Activated T-cell treated with anti-CD3 and anti-CD28 coated beads for 1 hour (primary cell): ENCODE measurements around the gene PTPRE.

Experiments used
- DNase-seq: peaks from one replicate; pipeline ENCODE4 v3.0.0-alpha.2; 2020; ENCODE audit warnings: low read depth

The PTPRE gene

DNA sequence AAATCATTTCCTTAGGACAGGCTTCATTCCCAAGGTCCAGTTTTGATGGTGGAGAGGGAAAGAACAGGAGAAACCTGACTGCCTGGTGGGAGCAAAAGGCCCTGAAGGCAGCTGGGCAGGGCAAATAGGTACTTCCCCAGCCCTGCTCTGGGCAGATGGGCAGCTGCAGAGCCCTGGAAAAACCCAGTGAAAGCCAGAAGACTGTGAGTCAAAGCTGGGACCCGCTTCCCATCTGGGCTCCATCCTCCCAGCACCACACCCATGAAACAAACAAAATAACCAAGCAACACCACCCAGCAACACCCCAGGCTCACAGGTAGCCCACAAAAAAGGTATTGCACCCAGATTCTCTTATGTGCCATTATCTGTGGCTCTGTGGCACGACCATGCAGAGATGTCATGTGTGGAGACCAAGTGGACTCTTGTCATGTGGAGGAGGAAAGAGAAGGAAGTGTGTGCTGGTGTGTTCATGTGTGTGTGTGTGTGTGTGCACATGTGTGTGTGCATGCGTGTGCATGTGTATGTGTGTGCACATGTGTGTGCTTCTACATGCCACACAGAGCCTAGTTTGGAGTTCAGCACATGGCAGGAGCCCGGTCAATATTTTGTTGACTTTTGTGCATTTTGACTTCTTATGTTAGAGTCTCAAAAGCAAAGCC is 24.0 kb upstream of the PTPRE start:
- DNase-seq, result no peak

DNA sequence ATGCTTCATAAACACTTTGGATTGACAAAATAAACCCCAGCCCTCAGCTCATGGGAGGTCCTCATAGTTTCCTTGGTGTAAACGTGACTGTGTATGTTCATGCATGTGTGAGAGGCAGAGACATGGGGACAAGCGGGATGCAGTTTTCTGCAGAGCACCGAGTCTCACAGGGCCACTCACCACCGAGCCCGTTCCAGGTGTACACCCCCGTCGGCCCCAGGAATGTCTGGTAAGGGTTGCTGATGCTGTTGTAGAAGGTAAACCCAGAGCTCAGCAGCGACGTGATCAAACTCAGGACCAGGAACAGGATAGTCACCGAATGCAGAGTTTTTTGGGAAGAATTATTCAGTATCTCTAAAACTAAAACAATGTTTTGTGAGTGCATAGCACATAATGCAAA is 23.4 kb upstream of the PTPRE start:
- no peak for DNase-seq

DNA sequence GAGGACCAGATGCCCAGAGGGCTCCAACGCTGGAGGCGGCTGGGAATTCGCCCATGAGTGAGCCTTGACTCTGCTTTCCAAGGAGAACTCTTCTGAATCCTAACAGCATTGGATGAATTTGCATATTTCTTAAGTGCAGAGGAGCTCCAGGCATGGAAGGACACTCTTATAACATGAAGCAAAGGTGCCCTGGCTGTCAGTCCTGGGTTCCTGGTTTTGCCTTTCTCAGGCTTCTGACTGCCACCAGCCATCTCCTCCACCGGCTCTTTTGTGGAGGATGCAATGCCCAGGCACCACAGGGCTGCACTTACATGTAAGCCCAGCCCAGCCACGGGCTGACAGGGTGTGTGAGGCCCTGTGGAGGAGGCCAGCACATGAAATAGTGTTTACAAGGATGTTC is 22.4 kb upstream of the PTPRE start:
- DNase-seq, result no peak

DNA sequence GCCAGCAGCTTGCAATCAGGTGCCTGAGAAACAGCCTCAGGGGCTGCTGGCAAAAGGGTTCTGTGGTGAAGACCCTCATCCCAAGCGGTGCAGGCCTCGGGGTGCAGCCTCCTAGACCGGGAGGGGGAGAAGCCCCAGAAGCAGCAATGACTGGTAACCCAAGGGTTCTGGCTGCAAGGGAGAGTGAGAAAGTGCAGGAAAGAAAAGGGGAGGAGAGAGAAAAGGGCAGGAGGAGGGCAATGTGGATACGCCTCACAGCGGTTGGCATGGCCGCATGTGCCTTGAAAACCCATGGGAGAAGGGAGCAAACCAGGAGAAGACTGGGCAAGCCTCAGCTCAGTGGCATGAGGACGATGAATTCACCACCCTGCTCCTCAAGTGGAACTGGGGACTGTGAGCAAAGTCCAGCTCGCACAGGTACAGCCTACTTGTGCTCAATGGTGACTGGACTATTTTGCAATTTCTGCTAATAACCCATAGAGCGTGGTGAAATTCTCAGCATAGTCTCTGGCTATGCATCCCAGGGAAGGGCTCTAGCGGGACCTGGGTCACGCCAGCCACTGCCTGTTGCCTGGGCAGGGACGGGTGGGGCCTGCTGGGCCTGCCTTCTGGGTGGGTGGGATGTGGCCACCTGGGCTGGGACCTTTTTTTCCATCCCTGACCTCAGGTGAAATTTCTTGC is 20.4 kb upstream of the PTPRE start:
- no peak for DNase-seq

DNA sequence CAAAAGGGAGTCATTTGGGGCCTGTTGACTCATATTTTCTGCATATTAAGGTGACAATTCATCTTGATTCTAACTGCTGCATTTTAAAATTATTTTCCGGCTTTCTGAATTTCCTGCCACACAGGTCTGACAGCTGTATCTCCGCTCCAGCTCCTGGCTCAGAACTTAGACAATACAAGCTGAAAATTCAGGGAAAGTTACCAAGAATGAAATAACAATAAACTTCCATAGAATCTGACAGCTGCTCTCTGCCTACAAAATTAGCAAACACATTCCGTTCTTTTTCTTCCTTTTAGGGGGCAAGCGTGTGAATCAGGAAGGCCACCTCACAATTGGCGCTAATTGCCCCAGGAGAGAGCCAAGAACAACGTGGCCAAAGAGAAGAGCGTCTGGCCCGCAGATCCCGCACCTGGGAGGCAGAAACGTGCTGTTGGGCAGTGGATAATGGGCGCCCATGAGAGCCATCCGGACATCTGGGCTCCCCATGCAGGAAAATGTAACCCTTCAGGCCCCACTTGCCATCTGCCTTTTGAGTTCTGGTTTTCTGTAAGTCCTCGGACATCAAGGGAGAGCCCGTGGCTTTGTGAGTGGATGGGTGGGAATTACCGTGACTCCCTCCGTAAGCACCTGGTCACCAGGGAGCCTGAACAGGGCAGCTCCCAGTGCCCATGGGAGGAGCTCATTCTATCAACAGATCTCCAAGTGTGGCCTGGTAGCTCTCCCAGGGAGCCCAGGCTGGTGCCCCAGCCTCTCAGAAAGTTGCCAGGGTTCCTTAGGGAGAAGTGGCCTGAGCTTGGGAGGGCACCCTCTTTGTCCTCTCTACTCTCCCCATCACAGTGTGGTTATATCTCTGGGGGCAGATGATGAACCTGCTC is 19.1 kb upstream of the PTPRE start:
- no peak for DNase-seq

DNA sequence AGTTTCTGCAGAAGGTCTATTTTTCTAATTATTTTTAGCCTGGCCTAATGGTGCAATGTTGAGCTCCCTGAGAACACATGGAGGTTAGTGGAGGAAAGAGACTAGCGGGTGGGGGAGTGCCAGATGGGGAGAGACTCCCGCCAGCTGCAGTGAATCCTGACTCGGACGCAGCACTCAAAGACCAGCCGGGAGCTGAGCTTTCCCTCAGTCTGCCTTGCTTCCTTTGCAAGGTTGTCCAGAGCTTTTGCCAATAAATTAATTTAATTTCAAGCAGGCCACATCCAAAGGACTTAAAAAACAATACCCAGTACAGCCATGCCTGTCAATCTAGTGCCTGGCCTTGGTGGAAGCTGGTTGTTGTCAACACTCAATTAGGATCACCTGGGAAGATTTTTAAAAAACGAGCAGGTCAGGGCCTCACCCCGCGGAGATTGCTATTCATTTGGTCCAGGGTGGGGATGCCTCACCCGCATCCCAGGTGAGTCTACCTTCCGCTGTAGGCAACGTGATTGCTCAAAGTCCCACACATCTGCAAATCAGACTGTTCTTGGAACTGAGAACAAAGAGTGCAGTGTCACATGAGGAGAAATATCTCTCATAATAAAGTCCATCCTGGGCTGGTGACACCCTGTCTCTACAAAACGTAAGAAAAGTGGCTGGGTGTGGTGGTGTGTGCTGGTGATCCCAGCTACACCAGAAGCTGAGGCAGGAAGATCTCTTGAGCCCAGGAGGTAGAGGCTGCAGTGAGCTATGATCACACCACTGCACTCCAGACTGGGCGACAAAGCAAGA is 18.2 kb upstream of the PTPRE start:
- DNase-seq, result no peak

DNA sequence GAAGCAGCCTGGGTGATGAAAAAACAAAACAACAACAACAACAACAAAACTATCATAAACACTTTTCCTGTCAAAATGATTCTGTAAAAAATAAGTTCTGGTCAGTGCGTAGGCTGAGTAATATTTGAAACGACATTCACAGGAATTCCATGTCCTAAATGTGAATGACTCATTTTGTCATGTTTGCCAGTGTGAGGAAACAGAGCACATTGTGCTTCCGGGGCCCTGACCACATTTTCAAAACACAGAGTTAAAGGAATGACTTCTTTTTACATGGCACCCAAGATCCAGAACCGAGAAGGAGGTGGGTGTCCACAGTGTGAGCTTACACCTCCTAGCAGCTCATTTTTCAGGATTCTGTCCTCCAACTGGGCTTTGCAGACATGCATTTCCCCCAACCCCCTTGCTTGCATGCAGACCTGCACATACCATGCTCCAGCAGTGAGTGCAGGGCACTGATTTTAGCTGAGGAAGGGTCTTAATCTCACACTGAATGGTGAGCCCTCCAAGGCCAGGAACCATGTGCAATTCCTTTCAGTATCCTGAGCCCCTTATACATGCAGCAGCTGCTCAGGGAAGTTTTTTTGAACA is 17.2 kb upstream of the PTPRE start:
- DNase-seq, result no peak

DNA sequence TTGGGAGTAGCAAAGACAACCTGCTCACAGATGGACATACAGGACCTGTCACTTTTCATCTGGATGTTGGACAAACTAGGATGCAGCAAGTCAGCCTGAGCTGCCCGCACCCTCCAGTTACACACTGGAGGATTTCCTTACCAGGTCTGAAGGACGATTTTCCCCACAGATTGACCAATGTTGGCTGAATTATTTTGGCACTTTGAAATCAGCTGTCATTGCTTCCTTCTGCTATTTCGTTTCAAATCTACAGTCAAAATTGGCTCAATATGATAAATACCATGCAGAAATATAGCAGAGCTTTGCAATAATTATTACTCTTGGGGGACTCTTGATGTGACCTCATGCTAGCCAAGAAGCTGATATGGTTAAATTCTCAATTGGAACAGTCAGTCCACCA is 16.7 kb upstream of the PTPRE start:
- DNase-seq, result no peak

DNA sequence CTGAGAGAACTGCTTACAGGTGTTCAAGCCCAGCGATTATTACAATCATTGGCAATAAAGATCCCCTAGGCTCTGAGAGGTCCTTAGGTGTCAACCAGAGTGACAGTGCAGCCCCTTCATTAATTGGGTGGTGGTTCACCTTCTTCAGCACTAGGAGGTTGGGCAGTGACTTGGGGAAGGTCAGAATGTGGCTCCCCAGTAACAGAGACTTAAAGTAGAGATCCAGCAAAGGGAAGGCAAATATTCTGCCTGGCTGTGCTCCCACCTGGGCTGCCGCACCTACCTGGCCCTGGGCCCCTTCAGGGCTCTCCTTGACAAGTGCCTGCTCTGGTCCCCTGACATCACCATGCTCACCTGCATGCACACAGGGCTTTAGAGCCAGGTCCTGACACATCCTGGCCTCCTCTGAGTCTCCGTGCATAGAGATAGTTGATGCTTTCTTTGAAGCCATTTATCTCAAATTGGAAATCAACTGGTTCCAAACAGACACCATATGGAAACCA is 16.0 kb upstream of the PTPRE start:
- DNase-seq, result no peak

DNA sequence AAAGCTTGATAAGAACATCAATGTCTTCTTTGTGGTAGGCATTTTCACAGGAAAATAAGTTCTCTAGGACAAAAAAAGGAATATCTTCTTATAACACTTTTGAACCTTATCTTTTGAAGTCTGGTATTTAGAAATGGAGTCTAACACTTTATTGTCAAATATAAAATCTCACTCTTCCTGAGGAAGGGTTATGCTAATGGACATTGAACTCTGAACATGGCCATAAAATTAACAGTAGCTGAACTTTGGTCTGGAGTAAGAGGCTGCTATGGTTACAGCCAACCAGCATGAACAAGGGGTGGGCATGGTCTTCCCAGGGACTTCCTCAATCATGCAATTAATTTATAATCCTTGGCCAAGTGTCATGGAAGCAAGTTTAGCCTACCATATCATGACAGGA is 14.2 kb upstream of the PTPRE start, which contains the start of gene CLRN3:
TSS of gene CLRN3 (minus strand) at position 199 of the 400 bp plus-strand sequence. CDS start at position 42, 157 bp downstream.
- DNase-seq, result no peak

DNA sequence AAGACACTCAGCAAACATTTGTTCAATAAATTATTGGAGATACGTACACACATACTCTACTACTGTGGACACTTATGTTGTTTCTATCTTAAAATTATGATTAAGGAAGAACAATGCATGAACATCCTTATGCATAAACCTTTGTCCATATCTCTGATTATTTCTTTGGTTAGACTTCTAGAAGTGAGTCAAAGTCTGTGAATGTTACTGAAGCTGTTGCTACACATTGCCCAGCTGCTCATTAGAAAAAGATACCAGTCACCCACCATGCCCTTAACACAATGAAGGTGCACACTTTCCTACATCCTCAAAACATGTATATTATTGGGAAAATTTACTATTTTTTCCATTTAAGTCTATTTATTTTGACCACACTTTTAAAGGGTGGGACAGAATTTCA is 12.8 kb upstream of the PTPRE start:
- DNase-seq, result no peak

DNA sequence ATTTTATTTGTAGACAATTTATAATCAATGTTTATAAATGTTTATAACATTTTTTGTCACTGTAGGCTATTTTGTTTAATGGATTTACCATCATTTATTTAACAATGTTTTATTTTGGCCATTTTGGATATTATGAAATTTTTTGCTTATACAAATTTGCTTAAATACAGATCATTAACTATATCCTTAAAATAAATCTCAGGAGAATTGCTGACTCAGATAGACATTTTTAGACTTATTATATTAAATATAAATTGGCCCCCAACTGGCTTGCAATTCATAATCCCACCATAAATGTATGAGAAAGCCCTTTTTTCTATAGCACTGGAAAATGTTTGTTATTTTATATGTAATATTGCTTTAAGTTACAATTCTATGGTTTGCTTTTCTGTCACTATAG is 10.3 kb upstream of the PTPRE start:
- DNase-seq, result no peak

DNA sequence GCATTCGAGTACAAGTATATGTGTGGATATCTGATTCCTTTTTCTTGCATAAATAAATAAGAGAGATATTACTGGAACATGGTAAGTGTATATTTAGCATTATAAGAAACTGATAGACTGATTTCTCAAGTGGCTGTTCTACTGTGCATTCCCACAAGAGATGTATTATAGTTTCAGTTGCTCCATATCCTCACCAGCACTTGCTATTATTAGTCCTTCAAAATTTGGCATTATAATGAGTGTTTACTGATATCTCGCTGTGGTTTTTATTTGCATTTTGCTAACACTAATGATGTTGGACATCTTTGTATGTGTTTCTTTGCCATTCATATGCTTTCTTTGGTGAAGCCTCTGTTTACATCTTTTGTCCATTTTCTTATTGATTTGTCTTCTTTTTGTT is 9.7 kb upstream of the PTPRE start:
- no peak for DNase-seq

DNA sequence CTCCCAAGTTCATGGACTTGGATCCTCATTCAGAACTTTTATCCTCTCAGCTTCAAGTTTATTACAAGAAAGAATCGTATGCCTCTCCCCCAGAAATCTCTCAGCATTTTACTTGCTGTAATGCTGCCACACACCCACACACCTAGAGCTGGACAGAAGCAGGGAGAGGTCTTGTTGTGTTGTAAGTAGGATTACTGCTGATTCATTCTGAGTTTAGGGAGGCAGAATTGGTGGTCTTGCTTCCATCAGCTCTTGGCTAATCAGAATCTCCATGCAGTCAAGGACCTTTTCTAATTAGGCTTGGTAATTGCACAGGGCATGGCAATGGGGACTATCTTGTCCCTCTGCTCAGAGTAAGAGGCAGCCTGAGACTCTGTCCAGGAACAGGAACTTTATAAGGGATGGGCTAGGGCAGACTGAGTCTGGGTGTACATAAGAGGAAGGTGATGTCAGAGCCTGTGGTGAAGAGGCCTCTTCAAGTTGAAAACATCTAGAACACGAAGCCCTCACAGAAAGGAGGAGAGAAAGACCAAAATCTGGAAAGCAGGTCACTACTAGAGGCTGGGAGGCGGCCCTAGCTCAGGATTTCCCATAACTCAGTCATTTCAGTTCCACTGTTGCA is 7.0 kb upstream of the PTPRE start:
- no peak for DNase-seq

DNA sequence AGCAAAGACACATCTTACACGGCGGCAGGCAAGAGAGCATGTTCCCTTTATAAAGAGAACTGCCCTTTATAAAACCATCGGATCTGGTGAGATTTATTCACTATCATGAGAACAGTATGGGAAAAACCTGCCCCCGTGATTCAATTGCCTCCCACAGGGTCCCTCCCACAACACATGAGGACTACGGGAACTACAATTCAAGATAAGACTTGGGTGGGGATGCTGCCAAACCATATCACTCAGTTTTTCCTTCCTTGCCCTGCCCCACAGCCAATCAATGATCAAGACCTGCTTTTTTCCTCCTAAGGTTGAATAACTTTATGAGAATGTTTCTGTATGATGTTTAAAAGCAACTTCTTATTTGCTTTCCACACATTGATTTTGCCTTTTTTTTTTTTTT is 3.1 kb upstream of the PTPRE start:
- DNase-seq, result no peak

DNA sequence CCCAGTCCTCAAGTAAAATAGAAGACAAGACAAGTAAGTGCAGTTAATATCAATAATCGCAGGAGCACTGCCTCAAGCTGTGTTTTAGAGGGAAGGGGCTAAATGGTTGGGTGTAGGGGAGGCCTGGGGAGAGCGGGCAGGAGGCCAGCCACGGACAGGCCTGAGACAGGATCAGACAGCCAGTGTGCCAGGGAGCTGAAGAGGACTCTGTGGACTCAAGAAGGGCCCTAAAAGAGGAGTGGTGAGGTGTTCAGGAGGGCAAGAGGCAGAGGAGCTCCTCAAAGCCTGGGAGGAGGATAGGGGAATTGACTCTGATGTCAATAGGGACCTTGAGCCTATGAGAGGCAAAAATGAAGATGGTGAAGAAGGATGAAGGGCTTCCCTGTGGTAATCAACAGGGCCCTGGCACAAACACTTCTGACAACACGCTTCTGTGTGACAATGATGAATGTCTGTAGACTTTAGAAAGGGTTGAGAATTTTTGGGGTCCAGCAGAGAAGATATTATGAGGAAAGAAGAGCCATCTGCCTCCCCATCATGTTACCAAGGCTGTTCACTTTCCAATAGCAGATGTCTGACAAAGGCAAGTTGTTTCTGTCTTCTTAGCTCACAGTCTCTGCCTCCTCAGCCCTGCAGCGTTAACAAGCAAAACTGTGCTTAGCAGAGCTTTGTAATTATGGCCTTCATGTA is 2.4 kb upstream of the PTPRE start:
- no peak for DNase-seq

DNA sequence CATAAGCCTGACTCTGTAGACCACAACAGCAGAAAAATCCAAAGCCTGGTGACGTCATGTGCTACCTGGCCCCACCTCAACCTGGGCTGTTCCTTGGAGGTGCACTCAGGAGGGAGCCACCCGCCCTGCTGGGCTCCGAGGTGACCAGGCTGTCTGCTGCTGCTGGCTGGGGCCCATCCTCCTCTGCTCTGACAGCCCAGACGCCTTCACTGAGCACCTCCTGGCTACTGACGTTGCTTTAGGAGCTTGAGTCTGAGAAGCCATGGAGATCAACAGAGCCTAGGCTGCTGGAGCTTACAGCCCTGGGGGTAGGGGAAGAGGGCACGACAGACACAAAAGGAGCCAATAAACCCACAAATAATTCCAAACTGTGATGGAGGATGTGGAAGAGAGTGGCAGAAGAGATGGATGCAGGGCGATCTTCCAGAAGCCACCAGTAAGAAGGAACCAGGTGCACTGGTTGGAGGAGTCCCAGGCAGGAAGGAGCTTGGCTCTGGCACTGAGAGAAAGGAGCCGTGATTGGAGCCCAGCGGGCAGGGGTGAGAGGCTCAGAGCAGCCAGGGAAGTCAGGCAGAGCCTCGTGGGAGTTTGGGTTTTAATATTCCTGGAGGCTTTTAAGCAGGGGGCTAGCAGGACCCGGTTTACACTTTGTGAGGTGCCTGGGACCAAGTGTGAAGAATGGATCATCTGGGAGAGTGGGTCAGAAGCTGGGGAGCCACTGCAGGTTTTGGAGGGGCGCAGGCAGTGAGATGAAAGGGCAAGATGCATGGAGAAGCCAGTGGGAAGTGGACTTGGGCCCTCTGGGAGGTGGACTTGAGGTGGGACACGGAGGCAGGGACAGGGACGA is 1.7 kb upstream of the PTPRE start:
- DNase-seq, result no peak

DNA sequence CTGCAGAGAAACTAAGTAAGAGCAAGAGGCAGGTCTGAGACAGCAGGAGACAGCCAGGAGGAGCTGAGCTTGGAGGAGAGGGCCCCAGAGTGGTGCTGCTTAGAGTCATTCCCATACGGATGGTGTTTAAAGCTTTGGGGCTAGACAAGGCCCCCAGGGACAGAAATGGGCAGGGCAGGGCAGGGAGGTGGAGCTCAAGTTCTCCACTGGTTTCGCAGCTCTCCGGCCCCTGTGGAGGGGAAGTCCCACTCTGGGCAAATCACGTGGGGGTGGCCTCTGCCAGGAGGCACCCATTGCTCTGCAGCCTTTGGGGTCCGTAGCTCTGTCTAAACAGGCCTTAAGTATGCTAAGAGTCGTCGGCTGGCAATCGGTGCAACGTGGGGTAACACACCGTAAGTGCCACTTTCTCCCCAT is 1.0 kb upstream of the PTPRE start:
- no peak for DNase-seq

DNA sequence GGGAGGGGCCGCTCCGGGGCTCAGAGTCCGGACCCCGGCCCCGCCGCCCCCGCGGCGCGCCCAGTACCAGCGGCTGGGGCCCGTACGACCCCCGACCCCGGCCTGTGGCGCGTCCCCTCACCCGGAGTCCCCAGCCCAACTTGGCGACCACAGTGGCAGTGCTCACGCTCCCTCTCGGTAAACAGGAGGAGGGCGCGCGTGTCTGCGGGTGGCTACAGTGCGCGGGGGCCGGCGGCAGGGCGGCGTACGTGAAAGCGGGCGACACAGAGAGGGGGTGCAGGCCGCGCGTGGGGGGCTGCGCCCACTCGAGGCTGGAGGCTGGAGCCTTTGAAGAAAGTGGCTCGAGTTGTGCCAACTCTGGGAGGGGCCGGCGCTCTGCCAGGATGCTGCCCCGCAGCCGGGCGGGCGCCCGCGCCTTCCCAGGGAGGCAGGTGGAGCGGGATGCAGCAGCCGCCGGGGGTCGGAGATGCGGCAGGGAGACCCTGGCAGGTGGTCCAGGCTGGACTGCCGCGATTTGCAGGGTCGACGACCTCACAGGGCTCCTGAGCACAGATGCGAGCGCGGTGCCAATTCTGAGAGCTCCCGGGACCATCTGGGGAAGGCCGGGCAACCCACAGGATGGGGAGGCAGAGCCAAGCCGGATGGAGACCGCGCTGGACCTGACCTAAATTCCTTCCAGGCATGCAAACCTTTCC is 655 bp downstream of the PTPRE start:
- no peak for DNase-seq
